ENCODE data around the gene DLG2. TPM values are rescaled to one million over a fixed set of nuclear protein-coding genes. Genes with fewer than 3 reads are reported as not detected.

DLG2 gene
- total RNA-seq, 2 experiments from 2014 or later: 6.9 to 8.2 TPM

DNA sequence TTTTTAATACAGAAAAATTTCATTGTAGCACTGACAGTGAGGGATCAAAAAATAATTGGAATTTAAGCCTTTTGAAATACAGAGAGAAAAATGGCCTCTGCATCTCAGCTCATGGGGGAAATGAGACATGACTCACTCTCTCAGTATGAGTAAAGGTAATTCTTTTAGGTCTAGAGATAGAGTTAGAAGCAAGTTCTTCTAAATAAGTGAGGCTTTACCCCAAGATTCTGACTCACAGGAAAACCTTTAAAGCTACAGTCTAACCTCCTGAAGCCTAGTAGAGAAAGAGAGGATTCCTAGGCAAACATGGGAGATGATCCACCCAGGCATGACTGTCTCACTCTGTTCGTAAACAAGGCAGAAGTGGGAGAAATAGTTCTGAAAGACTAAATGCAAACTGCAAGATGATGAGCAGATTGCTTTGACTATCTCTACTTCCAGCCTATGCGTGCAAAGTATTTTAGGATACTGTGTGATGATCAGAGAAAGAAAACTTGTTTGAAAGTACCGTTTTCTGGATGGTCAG, 1337.7 kb downstream of the DLG2 start:
- Histone ChIP-seq H2AFZ (ENCODE audit: low read length) (no peak overlapping the region), H3K36me3 (ENCODE audit: insufficient read depth, low read length) (no peaks in the 10 kb centered on the region), H3K4me2 (ENCODE audit: low read length) (no peak overlapping the region), H3K4me3 (ENCODE audit: low read depth, low read length, poor library complexity, severe bottlenecking) (no peak overlapping the region), H3K9me3 (ENCODE audit: low read length) (no peaks in the 10 kb centered on the region), H4K20me1 (ENCODE audit: insufficient read depth, low read length) (no peaks in the 10 kb centered on the region), H3K79me2 (ENCODE audit: insufficient read depth, low read depth, low read length) (no peaks in the 10 kb centered on the region), H3K27ac (ENCODE audit: low read depth, low read length, poor library complexity, severe bottlenecking) (no peak overlapping the region), H3K4me1 (ENCODE audit: insufficient read depth, low read length, poor library complexity, severe bottlenecking) (no peaks in the 10 kb centered on the region), H3K9me2 (ENCODE audit: insufficient read depth, low read length) (no peaks in the 10 kb centered on the region)
- intact Hi-C loops (cut with micrococcal nuclease; ENCODE audit: unreplicated experiment): no loop called here
- BruUV-seq (replicated peaks): no TSS peak
- DNase-seq (ENCODE audit: low spot score): no peak
- POLR2A ChIA-PET: interaction anchor here (0.5 to 0.6 kb wide), 2 partner anchors 23 to 347 kb away, joined by 3 read pairs; no protein-coding TSS in a partner anchor
- no peak for TF ChIP-seq CTCF (conservative IDR thresholded peaks at IDR 0.05; ENCODE audit: low read length)
- no peak for TF ChIP-seq EZH2phosphoT487 (IDR thresholded peaks at IDR 0.05; ENCODE audit: borderline replicate concordance, low read depth, low read length)
- CTCF ChIA-PET (ENCODE audit: unreplicated experiment): no interaction called here

DNA sequence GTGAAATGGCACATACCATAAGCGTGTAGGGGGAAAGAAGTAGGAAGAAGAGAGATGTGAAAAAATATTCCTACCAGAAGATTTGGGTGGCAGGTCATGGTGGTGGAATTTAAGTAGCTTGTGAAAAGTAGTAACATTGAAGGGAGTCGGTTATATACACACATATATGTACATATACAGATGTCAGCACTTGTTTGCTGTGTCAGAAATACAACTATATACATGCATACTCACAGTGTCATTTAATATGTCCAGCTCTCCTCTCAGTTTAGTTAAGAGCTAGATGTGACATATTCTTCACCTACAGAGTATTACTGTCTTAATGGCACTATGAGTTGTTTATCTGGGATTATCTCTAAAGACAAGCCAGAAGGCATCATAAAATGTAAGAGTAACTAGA, 1353.6 kb downstream of the DLG2 start:
- intact Hi-C loops (cut with micrococcal nuclease; ENCODE audit: unreplicated experiment): no loop called here

More for the DNA sequence above, 1353.6 kb downstream of the DLG2 start:
- Histone ChIP-seq H4K20me1 (ENCODE audit: insufficient read depth, low read length) (no peaks in the 10 kb centered on the region), H3K9me2 (ENCODE audit: insufficient read depth, low read length) (no peaks in the 10 kb centered on the region), H3K79me2 (ENCODE audit: insufficient read depth, low read depth, low read length) (no peaks in the 10 kb centered on the region; the same call in 1 of the 2 replicates), H3K36me3 (ENCODE audit: insufficient read depth, low read length) (no peaks in the 10 kb centered on the region), H3K9me3 (ENCODE audit: low read length) (no peaks in the 10 kb centered on the region), H2AFZ (ENCODE audit: low read length) (no peak overlapping the region), H3K27ac (ENCODE audit: low read depth, low read length, poor library complexity, severe bottlenecking) (no peak overlapping the region), H3K4me2 (ENCODE audit: low read length) (no peak overlapping the region), H3K4me3 (ENCODE audit: low read depth, low read length, poor library complexity, severe bottlenecking) (no peak overlapping the region), H3K4me1 (ENCODE audit: insufficient read depth, low read length, poor library complexity, severe bottlenecking) (no peaks in the 10 kb centered on the region)
- TF ChIP-seq CTCF (conservative IDR thresholded peaks at IDR 0.05; ENCODE audit: low read length) (no peak), EZH2phosphoT487 (IDR thresholded peaks at IDR 0.05; ENCODE audit: borderline replicate concordance, low read depth, low read length) (no peak)
- CTCF ChIA-PET (ENCODE audit: unreplicated experiment): no interaction called here
- no TSS peak for BruUV-seq (replicated peaks)
- no peak for DNase-seq (ENCODE audit: low spot score)
- POLR2A ChIA-PET: no interaction called here
